Kidney glomerular epithelial cell (primary cell): ENCODE data around the gene CERS3.

Source experiments
- DNase-seq: peaks from one replicate; lab custom pipeline; 2025; lab: John Stamatoyannopoulos, UW

The CERS3 gene

DNA sequence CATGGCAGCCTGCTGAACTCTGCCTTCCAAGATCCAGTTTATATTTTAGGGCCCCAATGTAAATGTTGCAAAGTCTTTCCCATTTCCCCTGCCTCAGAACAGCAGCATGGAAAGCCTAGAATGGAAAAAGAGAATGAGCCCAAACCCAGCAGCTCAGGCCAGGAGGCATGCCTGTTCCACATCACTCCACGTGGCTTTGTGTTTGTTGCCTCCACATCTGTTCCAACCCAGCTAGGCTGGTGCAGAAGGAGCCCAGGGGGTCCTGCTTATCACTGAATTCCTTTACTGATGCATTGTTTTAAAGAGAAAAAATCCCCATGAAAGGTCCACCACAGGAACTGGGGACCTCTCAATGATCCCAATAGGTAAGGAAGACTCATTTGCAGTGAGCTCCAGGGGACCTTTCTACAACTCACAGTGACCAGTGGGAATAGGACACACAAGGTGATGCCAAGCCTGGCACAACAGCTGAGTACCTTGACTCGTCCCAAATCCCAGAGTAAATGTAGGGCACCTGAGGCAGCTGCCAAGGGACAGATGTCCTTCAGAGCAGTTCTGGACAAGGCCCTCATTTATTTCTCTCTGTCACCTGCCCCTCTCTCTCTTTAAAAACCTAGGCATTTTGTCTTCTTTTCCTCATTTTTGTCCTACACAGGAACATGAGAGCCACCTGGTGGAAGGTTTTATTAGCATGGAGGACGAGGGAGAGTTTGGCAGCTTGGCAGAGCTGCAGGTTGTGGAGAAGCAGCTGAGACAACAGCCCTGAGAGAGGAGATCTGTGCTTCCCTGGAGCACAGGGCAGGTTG is 145.2 kb downstream of the CERS3 start:
- DNase-seq = peak; percentile 7

DNA sequence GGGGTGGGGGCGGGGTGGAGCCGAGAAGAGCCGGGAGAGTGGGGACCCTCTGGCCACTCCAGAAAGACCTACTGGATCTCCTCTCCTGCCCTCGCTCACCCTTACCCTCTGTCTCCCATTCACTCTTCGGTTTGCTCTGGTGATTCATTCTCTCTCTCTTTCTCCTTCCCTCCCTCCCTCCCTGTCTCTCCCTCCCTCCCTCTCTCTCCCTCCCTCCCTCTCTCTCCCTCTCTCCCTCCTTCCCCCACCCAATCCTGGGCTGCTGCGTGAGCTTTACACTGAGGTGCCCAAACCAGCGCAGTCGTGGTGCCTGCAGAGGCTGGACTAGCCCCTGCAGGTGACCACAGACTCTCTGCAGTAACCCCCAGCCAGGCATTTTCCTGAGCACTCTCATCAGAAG is 154.8 kb downstream of the CERS3 start:
- no peak for DNase-seq

DNA sequence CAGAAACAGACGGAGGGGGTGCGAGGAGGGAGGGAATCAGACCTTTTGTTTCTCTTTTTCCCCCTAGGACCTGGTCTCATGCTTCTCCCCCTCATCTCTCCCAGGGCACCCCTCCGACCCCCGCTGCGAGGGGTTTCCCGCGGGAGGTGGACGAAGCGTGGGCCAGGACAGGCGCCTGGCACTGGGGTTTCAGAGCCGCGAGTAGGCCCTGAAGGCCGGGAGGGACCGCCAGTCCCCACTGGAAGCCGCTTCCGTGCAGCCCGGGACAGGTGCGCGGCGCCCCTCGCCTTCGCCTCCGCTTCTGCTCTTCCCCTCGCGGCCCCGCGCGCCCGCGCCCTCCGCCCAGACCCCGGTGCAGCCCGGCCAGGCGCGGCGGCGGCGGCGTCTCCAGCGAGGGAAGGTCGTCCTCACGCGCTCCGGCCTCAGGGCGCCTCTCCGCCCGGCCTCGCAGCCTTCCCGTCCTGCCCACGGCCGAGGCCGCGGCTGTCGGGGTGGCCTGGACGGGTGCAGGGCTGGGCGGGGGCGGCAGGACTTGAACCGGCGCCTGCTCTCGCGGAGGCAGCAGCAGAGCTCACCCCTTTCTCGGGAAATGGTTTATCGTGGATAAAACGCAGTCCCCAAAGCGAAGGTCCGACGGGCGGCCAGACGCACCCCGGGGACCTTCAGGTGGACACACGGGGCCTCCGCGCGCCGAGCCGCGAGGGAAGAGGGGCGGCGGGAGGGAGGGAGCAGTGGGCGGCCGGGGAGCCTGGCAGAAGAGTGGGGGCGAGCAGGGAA is 155.4 kb downstream of the CERS3 start:
- no peak for DNase-seq

DNA sequence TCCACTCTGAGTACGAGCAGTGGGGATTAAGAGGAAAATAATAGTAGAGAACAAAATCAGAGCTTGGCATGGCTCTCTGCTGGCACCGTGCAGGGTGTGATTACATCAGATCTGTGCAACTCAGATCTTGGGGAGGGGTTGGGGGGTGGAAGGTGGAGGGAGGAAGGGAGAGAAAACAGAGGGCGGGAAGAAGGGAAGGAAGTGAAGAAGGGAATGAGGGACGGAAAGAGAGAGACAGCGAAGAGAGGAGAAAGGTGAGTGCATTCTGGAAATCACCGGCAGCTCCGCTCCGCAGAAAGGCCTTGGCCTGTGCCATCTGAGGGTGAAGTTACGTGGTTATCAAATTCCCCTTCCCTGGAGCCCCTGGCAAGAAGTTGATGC is 156.0 kb downstream of the CERS3 start:
- no peak for DNase-seq

DNA sequence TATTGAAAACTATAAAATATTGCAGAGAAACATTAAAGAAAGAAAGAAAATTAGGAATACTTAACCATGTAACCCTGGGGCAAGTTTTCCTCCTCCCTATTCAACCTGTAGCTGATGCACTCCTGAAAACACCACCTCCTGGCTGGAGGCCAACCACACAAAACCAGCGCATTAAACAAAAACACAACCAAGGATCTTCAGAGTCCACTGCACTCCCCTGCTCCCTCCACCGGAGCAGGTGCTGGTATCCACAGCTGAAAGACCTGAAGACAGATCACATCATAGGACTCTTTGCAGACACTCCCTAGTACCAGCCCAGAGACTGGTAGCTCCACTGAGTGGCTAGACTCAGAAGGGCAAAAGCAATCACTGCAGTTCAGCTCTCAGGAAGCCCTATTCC is 173.4 kb downstream of the CERS3 start:
- DNase-seq = no peak

DNA sequence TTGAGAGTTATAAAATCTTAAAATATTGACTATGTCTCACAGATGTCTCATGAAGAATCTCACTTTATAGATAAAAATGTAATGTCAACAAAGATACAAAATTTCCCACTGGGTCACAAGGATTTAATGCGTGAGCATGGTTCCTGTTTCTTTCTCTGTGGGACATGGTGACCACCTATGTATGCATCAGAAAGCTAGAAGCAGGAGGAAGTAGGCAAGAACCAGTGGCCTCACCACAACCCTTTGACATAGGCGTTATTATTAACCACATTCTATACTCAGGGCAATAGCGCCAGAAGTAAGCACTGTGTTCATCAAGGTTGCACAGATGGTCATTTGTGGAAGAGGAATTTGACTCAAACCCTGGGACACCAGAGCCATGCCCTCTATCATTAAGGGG is 175.3 kb downstream of the CERS3 start:
- no peak for DNase-seq

DNA sequence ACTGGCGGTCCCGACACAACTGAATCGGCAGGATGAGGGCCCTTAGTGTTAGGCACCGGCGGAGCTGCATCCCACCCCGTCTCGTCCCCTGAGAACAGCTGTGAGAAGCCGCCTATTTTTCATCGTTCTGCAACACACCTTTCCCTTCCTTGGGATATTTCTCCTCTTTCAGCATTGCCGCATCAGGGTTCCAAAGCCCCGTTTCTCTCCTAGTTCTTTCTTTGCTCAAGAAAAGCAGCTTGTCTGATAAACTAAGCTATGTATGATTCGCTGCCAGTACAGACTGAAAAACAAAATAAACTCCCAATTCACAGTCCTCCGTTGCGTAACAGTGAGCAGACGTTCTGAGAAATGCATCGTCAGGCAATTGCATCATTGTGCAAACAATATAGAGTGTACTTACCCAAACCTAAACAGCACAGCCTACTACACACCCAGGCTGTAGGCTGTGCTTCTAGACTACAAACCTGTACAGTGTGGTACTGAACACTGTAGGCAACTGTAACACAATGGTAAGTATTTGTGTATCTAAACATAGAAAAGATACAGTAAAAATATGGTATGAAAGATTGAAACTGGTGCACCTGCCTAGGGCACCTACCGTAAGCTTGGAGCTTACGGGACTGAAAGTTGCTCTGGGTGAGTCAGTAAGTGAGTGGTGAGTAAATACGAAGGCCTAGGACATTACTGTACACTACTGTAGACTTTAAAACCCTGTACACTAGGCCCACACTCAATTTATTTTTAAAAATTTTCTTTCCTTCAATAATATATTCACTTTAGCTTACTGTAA is 178.1 kb downstream of the CERS3 start:
- no peak for DNase-seq
